Activated T-cell treated with anti-CD3 and anti-CD28 coated beads for 1 hour (primary cell): ENCODE data around the gene CCNA1.
A peak's percentile ranks its signal among the peaks of the same experiment; 100 is the strongest.

Experiments
- DNase-seq: peaks from one replicate; pipeline ENCODE4 v3.0.0-alpha.2; 2020; ENCODE audit warnings: low read depth

CCNA1 gene

GRCh38 chr13:36432106-36432544, at the start of gene CCNA1:
Gene CCNA1, plus strand, starts transcription at chr13:36432495. Its CDS starts 562 bp downstream, at chr13:36433057.
- DNase-seq = no peak

- DNase-seq = no peak
These were observed 46.8 kb upstream of the CCNA1 start for GRCh38 chr13:36385489-36385888.

- DNase-seq = no peak
These were observed 37.0 kb upstream of the CCNA1 start for GRCh38 chr13:36395280-36395679.

- no peak for DNase-seq
These were observed 27.1 kb upstream of the CCNA1 start for GRCh38 chr13:36405151-36405550.

GRCh38 chr13:36412736-36413135, 19.6 kb upstream of the CCNA1 start:
- no peak for DNase-seq

- DNase-seq = no peak
These were observed 19.1 kb upstream of the CCNA1 start for GRCh38 chr13:36413161-36413560.

- no peak for DNase-seq
These were observed 17.8 kb upstream of the CCNA1 start for GRCh38 chr13:36414461-36414860.

GRCh38 chr13:36417331-36417730, 15.0 kb upstream of the CCNA1 start:
- no peak for DNase-seq

- no peak for DNase-seq
These were observed 14.1 kb upstream of the CCNA1 start for GRCh38 chr13:36418022-36418805.

GRCh38 chr13:36420437-36420891, 11.8 kb upstream of the CCNA1 start:
- peak; percentile 39 for DNase-seq

- DNase-seq = no peak
These were observed 10.8 kb upstream of the CCNA1 start for GRCh38 chr13:36421447-36421846.

GRCh38 chr13:36428086-36428485, 4.2 kb upstream of the CCNA1 start:
- no peak for DNase-seq

- no peak for DNase-seq
These were observed 1.8 kb upstream of the CCNA1 start for GRCh38 chr13:36430247-36431203.

- no peak for DNase-seq
These were observed 840 bp upstream of the CCNA1 start for GRCh38 chr13:36431204-36432105.

GRCh38 chr13:36436811-36437210, 4.5 kb downstream of the CCNA1 start:
- no peak for DNase-seq

GRCh38 chr13:36438594-36439483, 6.5 kb downstream of the CCNA1 start:
- DNase-seq = no peak

GRCh38 chr13:36445278-36445677, 13.0 kb downstream of the CCNA1 start:
- no peak for DNase-seq

GRCh38 chr13:36445891-36446351, 13.6 kb downstream of the CCNA1 start:
- DNase-seq = no peak

- DNase-seq = no peak
These were observed 15.2 kb downstream of the CCNA1 start for GRCh38 chr13:36447501-36447900.

GRCh38 chr13:36450534-36450933, 18.2 kb downstream of the CCNA1 start:
- DNase-seq = no peak

- no peak for DNase-seq
These were observed 21.2 kb downstream of the CCNA1 start for GRCh38 chr13:36453516-36453915.
